22Rv1 (cell line): Measurements from ENCODE around the gene KDM4C.

Experiments
- CTCF ChIP-seq: fragments of 450-650 bp; IDR thresholded peaks from 2 replicates; pipeline ENCODE4 v1.5.1; 2017; ENCODE audit warnings: mild to moderate bottlenecking
- ZFX ChIP-seq: fragments of 450-650 bp; IDR thresholded peaks from 2 replicates; pipeline ENCODE4 v1.6.1; 2017; ENCODE audit warnings: antibody characterized with exemption, borderline replicate concordance

GRCh38 chr9:6816581-6816980 lies 58.8 kb downstream of the KDM4C start:
- TF ChIP-seq CTCF: no peak
- TF ChIP-seq ZFX: no peak
